ENCODE measurements around the gene DEPDC1B.

- TF ChIP-seq, protein P1, sequence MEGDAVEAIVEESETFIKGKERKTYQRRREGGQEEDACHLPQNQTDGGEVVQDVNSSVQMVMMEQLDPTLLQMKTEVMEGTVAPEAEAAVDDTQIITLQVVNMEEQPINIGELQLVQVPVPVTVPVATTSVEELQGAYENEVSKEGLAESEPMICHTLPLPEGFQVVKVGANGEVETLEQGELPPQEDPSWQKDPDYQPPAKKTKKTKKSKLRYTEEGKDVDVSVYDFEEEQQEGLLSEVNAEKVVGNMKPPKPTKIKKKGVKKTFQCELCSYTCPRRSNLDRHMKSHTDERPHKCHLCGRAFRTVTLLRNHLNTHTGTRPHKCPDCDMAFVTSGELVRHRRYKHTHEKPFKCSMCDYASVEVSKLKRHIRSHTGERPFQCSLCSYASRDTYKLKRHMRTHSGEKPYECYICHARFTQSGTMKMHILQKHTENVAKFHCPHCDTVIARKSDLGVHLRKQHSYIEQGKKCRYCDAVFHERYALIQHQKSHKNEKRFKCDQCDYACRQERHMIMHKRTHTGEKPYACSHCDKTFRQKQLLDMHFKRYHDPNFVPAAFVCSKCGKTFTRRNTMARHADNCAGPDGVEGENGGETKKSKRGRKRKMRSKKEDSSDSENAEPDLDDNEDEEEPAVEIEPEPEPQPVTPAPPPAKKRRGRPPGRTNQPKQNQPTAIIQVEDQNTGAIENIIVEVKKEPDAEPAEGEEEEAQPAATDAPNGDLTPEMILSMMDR (IDR thresholded peaks at IDR 0.05): no peak
- TF ChIP-seq POLR2A (IDR thresholded peaks at IDR 0.05): no peak
Observed at GRCh38 chr5:60744682-60745081, 44.7 kb upstream of the DEPDC1B start.

Measured in testis (tissue), 2 donors.